Psoas muscle (tissue), 8 donors: ENCODE results near the gene GRK5. TPM values are rescaled to one million over a fixed set of nuclear protein-coding genes. Genes with fewer than 3 reads are reported as not detected.
A peak's percentile ranks its signal among the peaks of the same experiment; 100 is the strongest.

Experiments
- ATAC-seq, 4 donors: fragments of 200-7000 bp; cut with Tn5 transposase; one replicate each; pipeline ENCODE4 v1.9.1; 2020; ENCODE audit warnings: moderate library complexity in 3 of 4, mild to moderate bottlenecking in 2 of 4
- DNase-seq, 2 donors: peaks; one replicate each; pipeline ENCODE4 v3.0.0-alpha.2; 2020
- H3K27ac ChIP-seq: fragments of 200-600 bp; one replicate; pipeline ENCODE4 v1.8.0; 2022
- H3K27me3 ChIP-seq, 3 donors: fragments of 200-600 bp in 1 of 3; one replicate each; pipeline versions ENCODE4 v1.6.1 to v1.8.0; 2013 to 2022; ENCODE audit warnings: low read length in 2 of 3, mild to moderate bottlenecking in 2 of 3, moderate library complexity in 1 of 3; ENCODE audit not compliant: insufficient read depth in 3 of 3
- H3K36me3 ChIP-seq, 2 donors: fragments of 200-600 bp in 1 of 2; one replicate each; pipeline versions ENCODE4 v1.6.1 to v1.8.0; 2013 to 2022; ENCODE audit warnings: low read depth in 1 of 2, mild to moderate bottlenecking in 1 of 2, moderate library complexity in 1 of 2; ENCODE audit not compliant: insufficient read depth in 1 of 2
- H3K4me1 ChIP-seq: fragments of 200-600 bp; one replicate; pipeline ENCODE4 v1.8.0; 2022
- H3K4me3 ChIP-seq: fragments of 200-600 bp; one replicate; pipeline ENCODE4 v1.8.0; 2022; ENCODE audit warnings: mild to moderate bottlenecking
- H3K9me3 ChIP-seq: fragments of 200-600 bp; one replicate; pipeline ENCODE4 v1.8.0; 2022
- WGBS, 3 donors: extraction: QIAGEN DNeasy Blood & Tissue Kit; methylation state at CpG; one replicate each; pipeline versions ENCODE4 v1.1.6 to v1.1.7; 2013; 5-methylcytosine and 5-hydroxymethylcytosine counted together
- intact Hi-C, 2 donors: fragments of 100-400 bp; cut with DNase I; formaldehyde crosslinking; loops; one replicate each; pipeline versions ENCODE4 v1.11.0 to v1.14.2; 2022
- polyA plus RNA-seq, 3 donors: library from polyadenylated mRNA; stranded (reverse); fragments of 200-250 nt; gene quantifications; one replicate each; pipeline ENCODE4 v1.2.3, GENCODE V29; 2013
- total RNA-seq, 4 donors: library from RNA; stranded (reverse); fragmentation: NEBNext Ultra II Directional in 2 of 4; extraction: Animal tissue kit (Norgen Biotek cat#: 25700) in 2 of 4; gene quantifications; one replicate each; pipeline versions ENCODE4 v1.2.1 to v1.2.4, GENCODE V29; 2021 to 2023
- TF ChIP-seq, protein P1 (sequence below): fragments of 200-600 bp; IDR thresholded peaks from one replicate; pipeline ENCODE4 v1.8.0; 2022; ENCODE audit warnings: antibody characterized with exemption
- donor health status: healthy with polysubstance abuse.
- donor health status: DM: no; HTN: no; CAD: no; lungs with moderate emphysema.
- donor health status: Bipolar disorder and iron deficiency.
- donor health status: healthy.
- donor health status: DM: yes; HTN: yes; CAD: no.
- donor health status: DM: no; HTN: no; CAD: no.
- donor health status: DM: no; HTN: no; CAD: no.
- donor health status: DM: yes; HTN: yes; CAD: no.

Gene GRK5
- total and polyA plus RNA-seq, 7 donors: 7.0 to 15.5 (median 8.0) TPM

DNA sequence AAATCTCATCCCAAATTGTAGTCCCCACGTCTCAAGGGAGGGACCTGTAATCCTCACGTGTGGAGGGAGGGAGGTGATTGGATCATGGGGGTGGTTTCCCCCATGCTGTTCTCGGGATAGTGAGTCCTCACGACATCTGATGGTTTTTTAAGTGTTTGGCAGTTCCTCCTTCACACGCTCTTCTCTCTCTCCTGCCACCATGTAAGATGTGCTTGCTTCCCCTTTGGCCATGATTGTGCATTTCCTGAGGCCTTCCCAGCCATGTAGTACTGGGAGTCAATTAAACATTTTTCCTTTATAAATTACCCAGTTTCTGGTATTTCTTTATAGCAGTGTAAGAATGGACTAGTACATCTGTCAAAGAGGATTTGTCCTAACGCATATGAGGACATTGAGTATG is 275.6 kb downstream of the GRK5 start:
- Histone ChIP-seq H3K4me1 (no peaks in the 10 kb centered on the region), H3K27ac (no peak overlapping the region), H3K36me3 (no peaks in the 10 kb centered on the region), H3K27me3 (peaks cover 0 to 18% (median under 1%) of the 10 kb centered on the region in 3 donors), H3K9me3 (no peaks in the 10 kb centered on the region), H3K4me3 (no peak overlapping the region)
- ATAC-seq (no peak), DNase-seq (no peak)
- TF ChIP-seq, protein P1, sequence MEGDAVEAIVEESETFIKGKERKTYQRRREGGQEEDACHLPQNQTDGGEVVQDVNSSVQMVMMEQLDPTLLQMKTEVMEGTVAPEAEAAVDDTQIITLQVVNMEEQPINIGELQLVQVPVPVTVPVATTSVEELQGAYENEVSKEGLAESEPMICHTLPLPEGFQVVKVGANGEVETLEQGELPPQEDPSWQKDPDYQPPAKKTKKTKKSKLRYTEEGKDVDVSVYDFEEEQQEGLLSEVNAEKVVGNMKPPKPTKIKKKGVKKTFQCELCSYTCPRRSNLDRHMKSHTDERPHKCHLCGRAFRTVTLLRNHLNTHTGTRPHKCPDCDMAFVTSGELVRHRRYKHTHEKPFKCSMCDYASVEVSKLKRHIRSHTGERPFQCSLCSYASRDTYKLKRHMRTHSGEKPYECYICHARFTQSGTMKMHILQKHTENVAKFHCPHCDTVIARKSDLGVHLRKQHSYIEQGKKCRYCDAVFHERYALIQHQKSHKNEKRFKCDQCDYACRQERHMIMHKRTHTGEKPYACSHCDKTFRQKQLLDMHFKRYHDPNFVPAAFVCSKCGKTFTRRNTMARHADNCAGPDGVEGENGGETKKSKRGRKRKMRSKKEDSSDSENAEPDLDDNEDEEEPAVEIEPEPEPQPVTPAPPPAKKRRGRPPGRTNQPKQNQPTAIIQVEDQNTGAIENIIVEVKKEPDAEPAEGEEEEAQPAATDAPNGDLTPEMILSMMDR: no peak
- 93 to 97% (median 93%) methylated on average over 6 of the region's 6 CpGs for WGBS, 3 donors
- intact Hi-C loops: no loop called here

- intact Hi-C loops: no loop called here
- 38 to 47% (median 45%) methylated on average over 9 of the region's 9 CpGs for WGBS, 3 donors
- H3K36me3 ChIP-seq: no peaks in the 10 kb centered on the region
- no peak overlapping the region for H3K27ac ChIP-seq
- H3K27me3 ChIP-seq: peaks cover 0 to 16% (median 0%) of the 10 kb centered on the region in 3 donors
- TF ChIP-seq, protein P1: no peak
- no peaks in the 10 kb centered on the region for H3K4me1 ChIP-seq
- no peak for ATAC-seq
- no peaks in the 10 kb centered on the region for H3K9me3 ChIP-seq
- no peak overlapping the region for H3K4me3 ChIP-seq
- DNase-seq: no peak
Observed at GRCh38 chr10:119483839-119484238, 276.5 kb downstream of the GRK5 start.

DNA sequence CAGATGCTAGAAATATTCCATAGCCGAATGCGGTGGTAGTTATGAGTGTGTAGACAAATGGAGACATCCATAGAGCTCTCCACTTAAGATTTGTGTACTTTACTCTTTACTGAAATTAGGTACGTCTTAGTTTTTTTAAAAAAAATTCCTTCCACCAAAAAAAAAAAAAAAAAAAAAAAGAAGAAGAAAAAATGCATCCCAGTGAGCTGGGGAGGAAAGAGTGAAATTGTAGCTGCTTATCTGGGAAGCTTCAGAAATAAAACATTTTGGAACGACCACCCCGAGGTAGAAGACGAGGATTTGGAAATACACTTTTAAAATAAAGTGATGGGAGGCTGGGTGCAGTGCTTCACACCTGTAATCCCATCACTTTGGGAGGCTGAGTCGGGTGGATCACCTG is 281.3 kb downstream of the GRK5 start:
- Histone ChIP-seq H3K4me3 (no peak overlapping the region), H3K27me3 (no peaks in the 10 kb centered on the region), H3K36me3 (no peaks in the 10 kb centered on the region), H3K4me1 (no peaks in the 10 kb centered on the region), H3K9me3 (no peaks in the 10 kb centered on the region), H3K27ac (no peak overlapping the region)
- DNase-seq (no peak), ATAC-seq (no peak)
- 85 to 87% (median 87%) methylated on average over 7 of the region's 7 CpGs for WGBS, 3 donors
- TF ChIP-seq, protein P1: no peak
- intact Hi-C loops: no loop called here

DNA sequence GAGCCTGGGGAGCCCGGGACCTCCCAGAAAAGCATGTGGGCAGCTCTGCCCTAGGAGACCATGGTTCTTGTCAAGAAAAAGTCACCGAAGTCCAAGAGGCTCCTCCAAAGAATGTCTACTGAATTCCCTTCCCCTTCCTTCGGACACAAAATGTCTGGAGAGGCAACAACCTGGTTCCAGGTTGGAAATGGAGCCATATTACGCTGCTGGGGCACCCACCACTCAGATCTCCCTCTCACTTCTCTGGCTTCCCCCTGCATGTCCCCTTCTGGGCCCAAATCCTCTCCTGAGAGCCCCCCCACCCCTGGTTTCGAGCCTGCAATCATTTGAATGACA is 282.6 kb downstream of the GRK5 start:
- Histone ChIP-seq H3K9me3 (no peaks in the 10 kb centered on the region), H3K27ac (no peak overlapping the region), H3K4me3 (peak overlapping the region; percentile 32), H3K36me3 (no peaks in the 10 kb centered on the region), H3K27me3 (no peaks in the 10 kb centered on the region), H3K4me1 (no peaks in the 10 kb centered on the region)
- DNase-seq: no peak
- TF ChIP-seq, protein P1: no peak
- 58 to 60% (median 60%) methylated on average over 5 of the region's 5 CpGs for WGBS, 3 donors
- intact Hi-C loops: no loop called here
- ATAC-seq: no peak

- ATAC-seq: no peak
- Histone ChIP-seq H3K9me3 (no peaks in the 10 kb centered on the region), H3K4me3 (no peak overlapping the region), H3K27ac (no peak overlapping the region), H3K4me1 (no peaks in the 10 kb centered on the region), H3K36me3 (no peaks in the 10 kb centered on the region), H3K27me3 (no peaks in the 10 kb centered on the region)
- DNase-seq: no peak
- intact Hi-C loops: no loop called here
- 68 to 77% (median 75%) methylated on average over 6 of the region's 6 CpGs for WGBS, 3 donors
- TF ChIP-seq, protein P1: no peak
Observed at GRCh38 chr10:119491966-119492757, 284.8 kb downstream of the GRK5 start.
